ENCODE data around the gene GALNT17.

The GALNT17 gene

DNA sequence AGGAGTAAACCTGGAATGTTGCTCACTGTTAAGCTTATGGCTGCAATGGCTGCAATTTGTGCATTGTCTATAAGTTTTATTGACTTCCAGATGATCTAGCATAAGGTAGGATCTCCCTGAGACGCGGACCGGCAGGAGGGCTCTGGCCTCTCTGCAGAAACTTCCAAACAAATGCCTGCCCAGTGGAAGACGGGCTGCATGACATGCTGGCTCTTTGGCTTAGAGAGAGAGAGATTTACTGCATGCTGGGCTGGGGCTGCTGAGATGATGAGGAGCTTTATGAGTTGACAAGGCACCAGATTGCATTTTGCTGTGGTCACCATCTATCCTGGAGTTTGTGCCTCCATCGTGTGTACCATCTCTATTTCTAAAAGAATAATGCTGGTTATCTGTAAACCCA lies 193.2 kb downstream of the GALNT17 start (continued):
- TF ChIP-seq ZSCAN18 (tag by site-specific recombination; IDR thresholded peaks at IDR 0.05) (no peak), ZNF704 (tag by site-specific recombination; IDR thresholded peaks at IDR 0.05) (no peak), SP3 (tag by site-specific recombination; IDR thresholded peaks at IDR 0.05) (no peak), ZFP37 (tag by site-specific recombination; IDR thresholded peaks at IDR 0.05) (no peak), ZFP41 (tag by site-specific recombination; IDR thresholded peaks at IDR 0.05; ENCODE audit: borderline replicate concordance) (no peak), OVOL3 (tag by site-specific recombination; IDR thresholded peaks at IDR 0.05) (no peak), ZNF423 (tag by site-specific recombination; IDR thresholded peaks at IDR 0.05) (no peak), ZNF112 (tag by site-specific recombination; IDR thresholded peaks at IDR 0.05) (no peak), KLF1 (tag by site-specific recombination; IDR thresholded peaks at IDR 0.05) (no peak)
- TF ChIP-seq, protein P1, sequence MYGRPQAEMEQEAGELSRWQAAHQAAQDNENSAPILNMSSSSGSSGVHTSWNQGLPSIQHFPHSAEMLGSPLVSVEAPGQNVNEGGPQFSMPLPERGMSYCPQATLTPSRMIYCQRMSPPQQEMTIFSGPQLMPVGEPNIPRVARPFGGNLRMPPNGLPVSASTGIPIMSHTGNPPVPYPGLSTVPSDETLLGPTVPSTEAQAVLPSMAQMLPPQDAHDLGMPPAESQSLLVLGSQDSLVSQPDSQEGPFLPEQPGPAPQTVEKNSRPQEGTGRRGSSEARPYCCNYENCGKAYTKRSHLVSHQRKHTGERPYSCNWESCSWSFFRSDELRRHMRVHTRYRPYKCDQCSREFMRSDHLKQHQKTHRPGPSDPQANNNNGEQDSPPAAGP (tag by site-specific recombination; IDR thresholded peaks at IDR 0.05): no peak

GRCh38 chr7:71326595-71326994 lies 194.7 kb downstream of the GALNT17 start:
- TF ChIP-seq, protein P2, sequence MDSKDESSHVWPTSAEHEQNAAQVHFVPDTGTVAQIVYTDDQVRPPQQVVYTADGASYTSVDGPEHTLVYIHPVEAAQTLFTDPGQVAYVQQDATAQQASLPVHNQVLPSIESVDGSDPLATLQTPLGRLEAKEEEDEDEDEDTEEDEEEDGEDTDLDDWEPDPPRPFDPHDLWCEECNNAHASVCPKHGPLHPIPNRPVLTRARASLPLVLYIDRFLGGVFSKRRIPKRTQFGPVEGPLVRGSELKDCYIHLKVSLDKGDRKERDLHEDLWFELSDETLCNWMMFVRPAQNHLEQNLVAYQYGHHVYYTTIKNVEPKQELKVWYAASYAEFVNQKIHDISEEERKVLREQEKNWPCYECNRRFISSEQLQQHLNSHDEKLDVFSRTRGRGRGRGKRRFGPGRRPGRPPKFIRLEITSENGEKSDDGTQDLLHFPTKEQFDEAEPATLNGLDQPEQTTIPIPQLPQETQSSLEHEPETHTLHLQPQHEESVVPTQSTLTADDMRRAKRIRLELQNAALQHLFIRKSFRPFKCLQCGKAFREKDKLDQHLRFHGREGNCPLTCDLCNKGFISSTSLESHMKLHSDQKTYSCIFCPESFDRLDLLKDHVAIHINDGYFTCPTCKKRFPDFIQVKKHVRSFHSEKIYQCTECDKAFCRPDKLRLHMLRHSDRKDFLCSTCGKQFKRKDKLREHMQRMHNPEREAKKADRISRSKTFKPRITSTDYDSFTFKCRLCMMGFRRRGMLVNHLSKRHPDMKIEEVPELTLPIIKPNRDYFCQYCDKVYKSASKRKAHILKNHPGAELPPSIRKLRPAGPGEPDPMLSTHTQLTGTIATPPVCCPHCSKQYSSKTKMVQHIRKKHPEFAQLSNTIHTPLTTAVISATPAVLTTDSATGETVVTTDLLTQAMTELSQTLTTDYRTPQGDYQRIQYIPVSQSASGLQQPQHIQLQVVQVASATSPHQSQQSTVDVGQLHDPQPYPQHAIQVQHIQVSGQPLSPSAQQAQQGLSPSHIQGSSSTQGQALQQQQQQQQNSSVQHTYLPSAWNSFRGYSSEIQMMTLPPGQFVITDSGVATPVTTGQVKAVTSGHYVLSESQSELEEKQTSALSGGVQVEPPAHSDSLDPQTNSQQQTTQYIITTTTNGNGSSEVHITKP (tag by site-specific recombination; IDR thresholded peaks at IDR 0.05): no peak
- TF ChIP-seq ZFP69B (tag by site-specific recombination; IDR thresholded peaks at IDR 0.05) (no peak), ZNF76 (tag by site-specific recombination; IDR thresholded peaks at IDR 0.05; ENCODE audit: borderline replicate concordance, low read depth) (no peak), ZFHX2 (tag by site-specific recombination; conservative IDR thresholded peaks at IDR 0.05) (no peak), ZNF138 (tag by site-specific recombination; IDR thresholded peaks at IDR 0.05; ENCODE audit: borderline replicate concordance) (no peak), MYNN (tag by site-specific recombination; IDR thresholded peaks at IDR 0.05; ENCODE audit: borderline replicate concordance) (no peak), OSR2 (tag by site-specific recombination; IDR thresholded peaks at IDR 0.05) (no peak), ZNF473 (tag by site-specific recombination; IDR thresholded peaks at IDR 0.05) (no peak), PRDM1 (tag by site-specific recombination; IDR thresholded peaks at IDR 0.05) (no peak), ZSCAN18 (tag by site-specific recombination; IDR thresholded peaks at IDR 0.05) (no peak), ZNF248 (tag by site-specific recombination; IDR thresholded peaks at IDR 0.05) (no peak), SP7 (tag by site-specific recombination; IDR thresholded peaks at IDR 0.05) (no peak)
- TF ChIP-seq, protein P3, sequence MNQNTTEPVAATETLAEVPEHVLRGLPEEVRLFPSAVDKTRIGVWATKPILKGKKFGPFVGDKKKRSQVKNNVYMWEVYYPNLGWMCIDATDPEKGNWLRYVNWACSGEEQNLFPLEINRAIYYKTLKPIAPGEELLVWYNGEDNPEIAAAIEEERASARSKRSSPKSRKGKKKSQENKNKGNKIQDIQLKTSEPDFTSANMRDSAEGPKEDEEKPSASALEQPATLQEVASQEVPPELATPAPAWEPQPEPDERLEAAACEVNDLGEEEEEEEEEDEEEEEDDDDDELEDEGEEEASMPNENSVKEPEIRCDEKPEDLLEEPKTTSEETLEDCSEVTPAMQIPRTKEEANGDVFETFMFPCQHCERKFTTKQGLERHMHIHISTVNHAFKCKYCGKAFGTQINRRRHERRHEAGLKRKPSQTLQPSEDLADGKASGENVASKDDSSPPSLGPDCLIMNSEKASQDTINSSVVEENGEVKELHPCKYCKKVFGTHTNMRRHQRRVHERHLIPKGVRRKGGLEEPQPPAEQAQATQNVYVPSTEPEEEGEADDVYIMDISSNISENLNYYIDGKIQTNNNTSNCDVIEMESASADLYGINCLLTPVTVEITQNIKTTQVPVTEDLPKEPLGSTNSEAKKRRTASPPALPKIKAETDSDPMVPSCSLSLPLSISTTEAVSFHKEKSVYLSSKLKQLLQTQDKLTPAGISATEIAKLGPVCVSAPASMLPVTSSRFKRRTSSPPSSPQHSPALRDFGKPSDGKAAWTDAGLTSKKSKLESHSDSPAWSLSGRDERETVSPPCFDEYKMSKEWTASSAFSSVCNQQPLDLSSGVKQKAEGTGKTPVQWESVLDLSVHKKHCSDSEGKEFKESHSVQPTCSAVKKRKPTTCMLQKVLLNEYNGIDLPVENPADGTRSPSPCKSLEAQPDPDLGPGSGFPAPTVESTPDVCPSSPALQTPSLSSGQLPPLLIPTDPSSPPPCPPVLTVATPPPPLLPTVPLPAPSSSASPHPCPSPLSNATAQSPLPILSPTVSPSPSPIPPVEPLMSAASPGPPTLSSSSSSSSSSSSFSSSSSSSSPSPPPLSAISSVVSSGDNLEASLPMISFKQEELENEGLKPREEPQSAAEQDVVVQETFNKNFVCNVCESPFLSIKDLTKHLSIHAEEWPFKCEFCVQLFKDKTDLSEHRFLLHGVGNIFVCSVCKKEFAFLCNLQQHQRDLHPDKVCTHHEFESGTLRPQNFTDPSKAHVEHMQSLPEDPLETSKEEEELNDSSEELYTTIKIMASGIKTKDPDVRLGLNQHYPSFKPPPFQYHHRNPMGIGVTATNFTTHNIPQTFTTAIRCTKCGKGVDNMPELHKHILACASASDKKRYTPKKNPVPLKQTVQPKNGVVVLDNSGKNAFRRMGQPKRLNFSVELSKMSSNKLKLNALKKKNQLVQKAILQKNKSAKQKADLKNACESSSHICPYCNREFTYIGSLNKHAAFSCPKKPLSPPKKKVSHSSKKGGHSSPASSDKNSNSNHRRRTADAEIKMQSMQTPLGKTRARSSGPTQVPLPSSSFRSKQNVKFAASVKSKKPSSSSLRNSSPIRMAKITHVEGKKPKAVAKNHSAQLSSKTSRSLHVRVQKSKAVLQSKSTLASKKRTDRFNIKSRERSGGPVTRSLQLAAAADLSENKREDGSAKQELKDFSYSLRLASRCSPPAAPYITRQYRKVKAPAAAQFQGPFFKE (tag by site-specific recombination; IDR thresholded peaks at IDR 0.05; ENCODE audit: borderline replicate concordance): no peak
- Histone ChIP-seq H3K4me3 (ENCODE audit: low read depth, low read length) (no peak overlapping the region), H3K27ac (ENCODE audit: extremely low read depth, low read depth, low read length) (no peak overlapping the region), H3K9me3 (ENCODE audit: control insufficient read depth, insufficient read depth, low read depth, low read length) (no peaks in the 10 kb centered on the region), H3K36me3 (ENCODE audit: control insufficient read depth in 2 of 2, insufficient read depth in 1 of 2, low read length in 2 of 2) (no peaks in the 10 kb centered on the region), H3K4me1 (ENCODE audit: control insufficient read depth, insufficient read depth, low read length) (no peaks in the 10 kb centered on the region)
- ChIA-PET CTCF (no interaction called here), POLR2A (no interaction called here)

Data from HEK293 (cell line).